ENCODE results near the gene HSPA1L.

Gene HSPA1L

GRCh38 chr6:31831350-31832215, 16.5 kb upstream of the HSPA1L start:
- DNase-seq (ENCODE audit: low read depth, low spot score) = no peak
- ChIA-PET CTCF (interaction anchor here (0.9 to 5.1 kb wide), 8 partner anchors 33 to 152 kb away, joined by 3 to 60 read pairs (median 9); partner anchors contain the start of genes DDAH2 and LY6G5C), POLR2A (interaction anchor here (0.5 to 1.8 kb wide), 3 partner anchors 79 to 146 kb away, joined by 3 to 14 read pairs (median 3); partner anchors contain the start of gene DDAH2)
- no peak for TF ChIP-seq CTCF (IDR thresholded peaks at IDR 0.05; ENCODE audit: insufficient read depth, low read length, missing control alignments)
- H3K4me3 ChIP-seq (ENCODE audit: low read depth, low read length) = peak overlapping the region; percentile 71; the same call in 1 of the 2 replicates

GRCh38 chr6:31830886-31831335, 15.8 kb upstream of the HSPA1L start:
- ChIA-PET CTCF (interaction anchor here (0.6 to 5.1 kb wide), 17 partner anchors 8 to 151 kb away, joined by 3 to 60 read pairs (median 5); partner anchors contain the start of genes DDAH2, HSPA1A, HSPA1L and LSM2), POLR2A (interaction anchor here (0.5 to 1.8 kb wide), 5 partner anchors 16 to 145 kb away, joined by 3 to 14 read pairs (median 5); partner anchors contain the start of genes DDAH2, HSPA1A, HSPA1L and LSM2)
- no peak for TF ChIP-seq CTCF (IDR thresholded peaks at IDR 0.05; ENCODE audit: insufficient read depth, low read length, missing control alignments)
- DNase-seq (ENCODE audit: low read depth, low spot score) = no peak
- peak overlapping the region; percentile 71 for H3K4me3 ChIP-seq (ENCODE audit: low read depth, low read length)

- DNase-seq (ENCODE audit: low read depth, low spot score) = no peak
- H3K4me3 ChIP-seq (ENCODE audit: low read depth, low read length) = peak overlapping the region; percentile 71
- ChIA-PET CTCF (interaction anchor here (0.8 to 5.1 kb wide), 23 partner anchors 9 to 267 kb away, joined by 3 to 60 read pairs (median 4); partner anchors contain the start of genes C6orf47, CLIC1, DDAH2 and HSPA1A), POLR2A (interaction anchor here (0.6 to 1.8 kb wide), 13 partner anchors 9 to 715 kb away, joined by 3 to 14 read pairs (median 3); partner anchors contain the start of genes ABHD16A, ATP6V1G2, DDAH2 and HSPA1A)
- no peak for TF ChIP-seq CTCF (IDR thresholded peaks at IDR 0.05; ENCODE audit: insufficient read depth, low read length, missing control alignments)
These were observed 14.7 kb upstream of the HSPA1L start for GRCh38 chr6:31829633-31830283.

GRCh38 chr6:31827286-31828079, 12.4 kb upstream of the HSPA1L start, which contains the start of gene HSPA1B:
HSPA1B (plus strand) TSS chr6:31827738; CDS start chr6:31827951, 213 bp downstream.
- peak within 1 kb of the TSS; percentile 86 for H3K4me3 ChIP-seq (ENCODE audit: low read depth, low read length)
- peak; percentile 99 for DNase-seq (ENCODE audit: low read depth, low spot score)
- no peak for TF ChIP-seq CTCF (IDR thresholded peaks at IDR 0.05; ENCODE audit: insufficient read depth, low read length, missing control alignments)
- POLR2A ChIA-PET = interaction anchor here (0.6 to 2.3 kb wide), 38 partner anchors 8 to 287 kb away, joined by 3 to 45 read pairs (median 5); partner anchors contain the start of genes ABHD16A, BAG6, C6orf47 and CLIC1
- CTCF ChIA-PET = interaction anchor here (1.0 to 2.4 kb wide), 5 partner anchors 9 to 146 kb away, joined by 3 to 11 read pairs (median 5); partner anchors contain the start of genes LY6G5C and VARS1

- CTCF ChIA-PET = interaction anchor here (0.9 to 2.4 kb wide), 6 partner anchors 10 to 145 kb away, joined by 3 to 11 read pairs (median 4); partner anchors contain the start of genes LY6G5C and VARS1
- no peak for DNase-seq (ENCODE audit: low read depth, low spot score)
- peak overlapping the region; percentile 50 for H3K4me3 ChIP-seq (ENCODE audit: low read depth, low read length)
- no peak for TF ChIP-seq CTCF (IDR thresholded peaks at IDR 0.05; ENCODE audit: insufficient read depth, low read length, missing control alignments)
- POLR2A ChIA-PET = interaction anchor here (0.6 to 2.3 kb wide), 35 partner anchors 9 to 285 kb away, joined by 3 to 45 read pairs (median 5); partner anchors contain the start of genes ABHD16A, BAG6, C6orf47 and CLIC1
These were observed 11.8 kb upstream of the HSPA1L start for GRCh38 chr6:31826793-31827285.

Measured in AG04449 (cell line).